GM12891 (cell line): Measurements from ENCODE around the gene RRP15.

Experiments used
- POLR2A ChIP-seq: IDR thresholded peaks from 2 replicates; pipeline ENCODE4 v1.6.1; 2011; ENCODE audit warnings: low read depth, low read length, control low read depth
- POLR2AphosphoS5 ChIP-seq: IDR thresholded peaks from 2 replicates; pipeline ENCODE4 v1.6.1; 2011; ENCODE audit warnings: low read depth, low read length, control low read depth
- POU2F2 ChIP-seq: IDR thresholded peaks from 2 replicates; pipeline ENCODE4 v1.6.1; 2011; ENCODE audit warnings: low read depth, mild to moderate bottlenecking, control low read depth, low read length, moderate library complexity
- SPI1 ChIP-seq: IDR thresholded peaks from 2 replicates; pipeline ENCODE4 v1.6.1; 2011; ENCODE audit warnings: low read depth, low read length, control low read depth
- TAF1 ChIP-seq: IDR thresholded peaks from 2 replicates; pipeline ENCODE4 v1.6.1; 2011; ENCODE audit warnings: low read depth, low read length, control low read depth

DNA sequence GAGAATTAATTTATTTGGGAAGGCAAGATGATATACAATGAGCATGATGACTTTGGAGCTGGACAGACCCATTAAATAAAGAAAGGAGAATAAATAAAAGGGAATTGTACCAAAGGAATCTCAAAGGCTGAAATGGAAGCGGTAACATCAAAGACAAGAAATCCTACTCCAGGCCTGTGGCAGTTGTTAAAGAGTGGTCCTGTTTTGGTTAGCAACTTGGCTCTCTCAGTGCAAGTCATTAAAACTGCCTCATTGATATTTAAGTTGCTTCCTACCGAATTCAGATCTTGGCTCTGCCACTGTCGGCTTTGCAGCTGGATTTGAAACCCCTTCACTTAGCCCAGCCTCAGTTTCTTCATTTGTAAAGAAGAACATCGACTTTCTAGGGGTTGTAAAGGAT is 70.2 kb downstream of the RRP15 start:
- no peak for TF ChIP-seq POLR2AphosphoS5
- no peak for TF ChIP-seq POU2F2
- TF ChIP-seq TAF1 = no peak
- TF ChIP-seq POLR2A = no peak
- TF ChIP-seq SPI1 = no peak
